ENCODE data around the gene GLCE. TPM values are rescaled to one million over a fixed set of nuclear protein-coding genes. Genes with fewer than 3 reads are reported as not detected.

The GLCE gene
- total RNA-seq, 1 donor: 14.8 TPM

DNA sequence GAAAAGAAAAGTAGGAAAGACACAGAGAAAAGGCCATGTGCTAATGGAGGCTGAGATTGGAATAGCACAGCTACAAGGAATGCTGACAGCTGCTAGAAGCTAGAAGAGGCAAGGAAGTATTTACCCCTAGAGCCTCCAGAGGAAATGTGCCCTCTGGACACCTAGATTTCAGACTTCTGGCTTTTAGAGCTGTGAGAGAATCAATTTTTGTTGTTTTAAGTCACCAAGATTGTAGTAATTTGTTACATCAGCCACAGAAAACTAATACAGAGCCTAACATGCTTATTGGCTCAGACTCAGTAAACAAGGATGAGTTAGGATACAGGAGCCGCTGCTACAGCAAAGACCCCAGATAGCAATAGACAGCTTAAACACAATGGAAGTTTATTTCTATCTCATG is 33.1 kb upstream of the GLCE start:
- TF ChIP-seq, protein P1, sequence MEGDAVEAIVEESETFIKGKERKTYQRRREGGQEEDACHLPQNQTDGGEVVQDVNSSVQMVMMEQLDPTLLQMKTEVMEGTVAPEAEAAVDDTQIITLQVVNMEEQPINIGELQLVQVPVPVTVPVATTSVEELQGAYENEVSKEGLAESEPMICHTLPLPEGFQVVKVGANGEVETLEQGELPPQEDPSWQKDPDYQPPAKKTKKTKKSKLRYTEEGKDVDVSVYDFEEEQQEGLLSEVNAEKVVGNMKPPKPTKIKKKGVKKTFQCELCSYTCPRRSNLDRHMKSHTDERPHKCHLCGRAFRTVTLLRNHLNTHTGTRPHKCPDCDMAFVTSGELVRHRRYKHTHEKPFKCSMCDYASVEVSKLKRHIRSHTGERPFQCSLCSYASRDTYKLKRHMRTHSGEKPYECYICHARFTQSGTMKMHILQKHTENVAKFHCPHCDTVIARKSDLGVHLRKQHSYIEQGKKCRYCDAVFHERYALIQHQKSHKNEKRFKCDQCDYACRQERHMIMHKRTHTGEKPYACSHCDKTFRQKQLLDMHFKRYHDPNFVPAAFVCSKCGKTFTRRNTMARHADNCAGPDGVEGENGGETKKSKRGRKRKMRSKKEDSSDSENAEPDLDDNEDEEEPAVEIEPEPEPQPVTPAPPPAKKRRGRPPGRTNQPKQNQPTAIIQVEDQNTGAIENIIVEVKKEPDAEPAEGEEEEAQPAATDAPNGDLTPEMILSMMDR (IDR thresholded peaks at IDR 0.05; ENCODE audit: extremely low read depth, low read depth, low read length): no peak

DNA sequence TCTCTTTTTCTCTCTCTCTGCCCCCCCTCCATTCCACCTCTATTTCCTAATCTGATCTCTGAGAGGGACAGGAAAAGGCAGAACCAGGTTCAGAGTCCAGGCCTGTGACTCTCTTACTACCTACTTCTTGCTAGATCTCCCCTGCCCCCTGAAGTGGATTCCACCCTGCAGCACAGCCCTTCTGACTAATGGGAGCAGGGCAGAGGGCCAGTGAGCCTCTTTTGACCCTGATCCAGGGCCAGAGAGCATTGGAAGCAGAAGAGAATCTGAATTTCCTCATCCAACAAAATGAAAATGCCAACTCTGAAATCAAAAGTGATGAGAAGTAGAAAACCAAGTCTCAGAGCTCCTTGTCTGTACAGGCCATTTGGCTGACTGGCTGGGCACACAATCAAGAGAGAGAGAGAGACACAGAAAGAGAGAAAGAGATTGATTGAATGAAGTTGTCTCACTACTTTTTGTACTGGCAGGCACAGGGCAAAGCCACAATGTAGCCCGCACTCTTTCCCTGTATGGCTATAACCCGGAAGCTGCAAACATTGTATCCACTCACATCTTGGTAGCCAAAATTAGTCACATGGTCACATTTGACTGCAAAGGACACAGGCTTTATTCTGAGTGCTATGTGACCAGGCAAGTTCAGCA is 31.6 kb upstream of the GLCE start:
- DNase-seq (ENCODE audit: insufficient read length, low spot score, missing footprints): no peak
- no peak overlapping the region for H3K27ac ChIP-seq (ENCODE audit: low read depth, low read length)
- TF ChIP-seq, protein P1 (IDR thresholded peaks at IDR 0.05; ENCODE audit: extremely low read depth, low read depth, low read length): no peak
- no peaks in the 10 kb centered on the region for H3K79me2 ChIP-seq (ENCODE audit: insufficient read depth, low read length)
- H3K4me2 ChIP-seq (ENCODE audit: insufficient read depth, low read length): no peak overlapping the region
- H3K9me3 ChIP-seq (ENCODE audit: low read depth, low read length): no peaks in the 10 kb centered on the region
- H3K36me3 ChIP-seq (ENCODE audit: insufficient read depth, low read length): no peaks in the 10 kb centered on the region
- H3K27me3 ChIP-seq (ENCODE audit: insufficient read depth, low read length): peaks cover 4% of the 10 kb centered on the region
- H2AFZ ChIP-seq (ENCODE audit: low read length): peak overlapping the region; percentile 82
- peaks cover 6% of the 10 kb centered on the region for H3K4me1 ChIP-seq (ENCODE audit: insufficient read depth, low read length)
- no peaks in the 10 kb centered on the region for H4K20me1 ChIP-seq (ENCODE audit: insufficient read depth, low read length)
- no peak overlapping the region for H3K4me3 ChIP-seq (ENCODE audit: insufficient read depth, low read length)

More for the DNA sequence above, 33.1 kb upstream of the GLCE start:
- Histone ChIP-seq H3K36me3 (ENCODE audit: insufficient read depth, low read length) (no peaks in the 10 kb centered on the region), H3K27me3 (ENCODE audit: insufficient read depth, low read length) (peaks cover 3% of the 10 kb centered on the region), H3K27ac (ENCODE audit: low read depth, low read length) (no peak overlapping the region), H3K9me3 (ENCODE audit: low read depth, low read length) (no peaks in the 10 kb centered on the region), H3K79me2 (ENCODE audit: insufficient read depth, low read length) (no peaks in the 10 kb centered on the region), H3K4me2 (ENCODE audit: insufficient read depth, low read length) (no peak overlapping the region), H2AFZ (ENCODE audit: low read length) (no peak overlapping the region), H3K4me1 (ENCODE audit: insufficient read depth, low read length) (peaks cover 6% of the 10 kb centered on the region), H4K20me1 (ENCODE audit: insufficient read depth, low read length) (no peaks in the 10 kb centered on the region), H3K4me3 (ENCODE audit: insufficient read depth, low read length) (no peak overlapping the region)
- no peak for DNase-seq (ENCODE audit: insufficient read length, low spot score, missing footprints)

DNA sequence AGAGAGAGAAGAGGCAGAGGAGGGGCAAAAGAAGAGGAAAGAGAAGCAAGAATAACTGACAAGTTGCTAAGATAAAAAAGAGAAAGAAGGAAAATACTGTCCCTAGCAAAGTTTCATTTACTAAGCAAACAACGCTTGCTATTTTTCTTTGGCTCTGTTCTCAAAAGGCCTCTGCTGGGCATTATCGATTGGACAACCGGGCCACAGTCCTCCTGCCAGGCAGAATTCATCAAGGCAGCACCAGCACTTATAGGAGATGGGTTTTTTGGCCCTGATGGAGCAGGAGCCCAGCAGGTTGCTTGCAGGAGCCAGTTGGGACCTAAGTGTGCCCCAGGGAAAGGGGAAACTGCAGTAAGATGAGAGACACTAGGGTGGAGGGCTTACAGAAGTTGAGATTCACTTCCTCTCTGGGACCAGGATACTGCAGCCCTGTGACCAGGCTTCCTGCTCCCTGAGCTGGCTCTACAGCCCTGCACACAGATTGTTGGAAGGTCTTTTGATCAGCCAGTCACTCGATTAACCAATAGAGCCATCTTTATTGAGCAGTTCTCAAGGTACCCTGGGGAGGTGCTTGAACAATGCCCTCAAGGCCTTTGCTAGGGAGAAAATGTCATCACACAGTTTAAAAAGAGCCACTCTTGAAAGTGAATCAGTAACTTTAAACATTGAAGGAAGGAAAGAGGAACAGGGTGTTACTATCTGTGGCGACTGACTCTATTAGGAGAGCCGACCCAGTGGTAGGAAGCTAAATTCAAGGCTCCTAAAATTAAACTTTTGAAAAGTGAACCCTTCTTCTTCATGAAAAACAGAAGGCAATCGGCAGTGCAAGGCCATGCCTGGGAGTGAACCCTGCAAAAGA is 28.8 kb upstream of the GLCE start:
- H3K36me3 ChIP-seq (ENCODE audit: insufficient read depth, low read length): no peaks in the 10 kb centered on the region
- H2AFZ ChIP-seq (ENCODE audit: low read length): no peak overlapping the region
- no peaks in the 10 kb centered on the region for H3K9me3 ChIP-seq (ENCODE audit: low read depth, low read length)
- no peaks in the 10 kb centered on the region for H4K20me1 ChIP-seq (ENCODE audit: insufficient read depth, low read length)
- no peak overlapping the region for H3K4me3 ChIP-seq (ENCODE audit: insufficient read depth, low read length)
- TF ChIP-seq, protein P1 (IDR thresholded peaks at IDR 0.05; ENCODE audit: extremely low read depth, low read depth, low read length): no peak
- H3K27me3 ChIP-seq (ENCODE audit: insufficient read depth, low read length): peaks cover 14% of the 10 kb centered on the region
- no peak for DNase-seq (ENCODE audit: insufficient read length, low spot score, missing footprints)
- no peak overlapping the region for H3K4me2 ChIP-seq (ENCODE audit: insufficient read depth, low read length)
- H3K27ac ChIP-seq (ENCODE audit: low read depth, low read length): no peak overlapping the region
- H3K79me2 ChIP-seq (ENCODE audit: insufficient read depth, low read length): no peaks in the 10 kb centered on the region
- peaks cover 6% of the 10 kb centered on the region for H3K4me1 ChIP-seq (ENCODE audit: insufficient read depth, low read length)

DNA sequence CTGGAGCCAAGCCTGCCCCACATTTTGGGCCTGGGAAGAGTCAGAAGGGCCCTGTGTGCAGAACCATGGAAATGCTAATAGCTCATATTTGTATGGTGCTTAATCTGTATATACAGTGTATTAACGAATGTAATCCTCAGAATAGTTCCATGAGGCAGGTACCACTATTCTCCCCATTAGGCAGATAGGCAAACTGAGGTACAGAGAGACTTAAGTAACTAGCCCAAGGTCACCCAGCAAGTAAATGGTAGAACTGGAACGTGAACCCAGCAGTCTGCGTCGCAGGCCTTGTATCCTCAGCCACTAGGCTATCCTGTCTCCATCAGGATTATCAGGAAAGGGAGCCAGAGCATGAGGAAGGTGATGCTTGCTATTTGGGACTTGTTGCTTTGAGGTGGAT is 28.0 kb upstream of the GLCE start:
- no peak overlapping the region for H3K4me2 ChIP-seq (ENCODE audit: insufficient read depth, low read length)
- H4K20me1 ChIP-seq (ENCODE audit: insufficient read depth, low read length): no peaks in the 10 kb centered on the region
- no peak for DNase-seq (ENCODE audit: insufficient read length, low spot score, missing footprints)
- no peak overlapping the region for H3K4me3 ChIP-seq (ENCODE audit: insufficient read depth, low read length)
- H3K36me3 ChIP-seq (ENCODE audit: insufficient read depth, low read length): no peaks in the 10 kb centered on the region
- TF ChIP-seq, protein P1 (IDR thresholded peaks at IDR 0.05; ENCODE audit: extremely low read depth, low read depth, low read length): no peak
- no peak overlapping the region for H2AFZ ChIP-seq (ENCODE audit: low read length)
- H3K79me2 ChIP-seq (ENCODE audit: insufficient read depth, low read length): no peaks in the 10 kb centered on the region
- peaks cover 20% of the 10 kb centered on the region for H3K27me3 ChIP-seq (ENCODE audit: insufficient read depth, low read length)
- no peaks in the 10 kb centered on the region for H3K9me3 ChIP-seq (ENCODE audit: low read depth, low read length)
- H3K27ac ChIP-seq (ENCODE audit: low read depth, low read length): no peak overlapping the region
- peaks cover 6% of the 10 kb centered on the region for H3K4me1 ChIP-seq (ENCODE audit: insufficient read depth, low read length)
